Effector memory CD8-positive, alpha-beta T cell (primary cell): ENCODE measurements around the gene PPP2CA.
A peak's percentile ranks its signal among the peaks of the same experiment; 100 is the strongest.

Experiments used
- ATAC-seq: fragments of 150-1000 bp; cut with Tn5 transposase; replicated peaks from 2 replicates; pipeline ENCODE4 v1.10.0; 2021; ENCODE audit warnings: mild to moderate bottlenecking, moderate library complexity
- DNase-seq, 3 experiments: peaks; one replicate each; pipeline ENCODE4 v3.0.0; 2021
- H3K27ac Mint-ChIP-seq, 2 donors: one replicate each; pipeline ENCODE4 v1.8.0; 2022; ENCODE audit warnings: mild to moderate bottlenecking in 2 of 2, mixed read lengths in 2 of 2, moderate library complexity in 2 of 2
- H3K27me3 Mint-ChIP-seq, 2 donors: one replicate each; pipeline ENCODE4 v1.8.0; 2022; ENCODE audit warnings: mixed read lengths in 2 of 2
- H3K36me3 Mint-ChIP-seq: one replicate; pipeline ENCODE4 v1.8.0; 2022; ENCODE audit warnings: mild to moderate bottlenecking, moderate library complexity, mixed read lengths; ENCODE audit not compliant: insufficient read depth
- H3K4me1 Mint-ChIP-seq, 2 donors: one replicate each; pipeline ENCODE4 v1.8.0; 2022; ENCODE audit warnings: low read depth in 2 of 2, mixed read lengths in 2 of 2
- H3K4me3 Mint-ChIP-seq, 2 donors: one replicate each; pipeline ENCODE4 v1.8.0; 2022; ENCODE audit warnings: mild to moderate bottlenecking in 2 of 2, mixed read lengths in 2 of 2, moderate library complexity in 2 of 2
- H3K9me3 Mint-ChIP-seq, 2 donors: one replicate each; pipeline ENCODE4 v1.8.0; 2022; ENCODE audit warnings: mixed read lengths in 2 of 2

The PPP2CA gene

GRCh38 chr5:134145779-134146581, 79.9 kb downstream of the PPP2CA start:
- H3K9me3 Mint-ChIP-seq = no peaks in the 10 kb centered on the region
- peaks cover 31 to 35% of the 10 kb centered on the region in 2 donors for H3K4me1 Mint-ChIP-seq
- peak overlapping the region in 1 of 2 donors; percentile 25 for H3K4me3 Mint-ChIP-seq
- DNase-seq (peak; percentile 83 to 86 (median 83)), ATAC-seq (peak; percentile 74)
- no peaks in the 10 kb centered on the region for H3K27me3 Mint-ChIP-seq
- H3K36me3 Mint-ChIP-seq = peaks cover 98% of the 10 kb centered on the region
- H3K27ac Mint-ChIP-seq = peak overlapping the region; percentile 85 to 99

GRCh38 chr5:134145041-134145757, 80.7 kb downstream of the PPP2CA start:
- Mint-ChIP-seq H3K4me1 (peaks cover 37 to 43% of the 10 kb centered on the region in 2 donors), H3K27me3 (no peaks in the 10 kb centered on the region), H3K9me3 (no peaks in the 10 kb centered on the region), H3K36me3 (peaks cover 100% of the 10 kb centered on the region), H3K27ac (peak overlapping the region; percentile 85 to 99), H3K4me3 (peak overlapping the region in 1 of 2 donors; percentile 57)
- peak in 1 of 3 experiments; percentile 12 for DNase-seq
- peak; percentile 6 for ATAC-seq
